K562 (cell line): Measurements from ENCODE around the gene MEFV. TPM values are rescaled to one million over a fixed set of nuclear protein-coding genes. Genes with fewer than 3 reads are reported as not detected.
A peak's percentile ranks its signal among the peaks of the same experiment; 100 is the strongest.

Experiments
- ATAC-seq: fragments of 200-7000 bp; cut with Tn5 transposase; 3 replicates; pipeline ENCODE4 v1.9.1; 2020; ENCODE audit warnings: moderate library complexity
- BruUV-seq: library from RNA; stranded (reverse); fragments of 400-500 nt; replicated peaks from 2 replicates; lab custom pipeline; 2021; lab: Mats Ljungman, UMichigan
- CTCF ChIA-PET: fragments of 300-600 bp; formaldehyde crosslinking; extraction: SDS; loops from one replicate; lab custom pipeline; 2021; ENCODE audit warnings: low intra/inter-chr PET ratio; lab: Yijun Ruan, JAX
- POLR2A ChIA-PET: fragments of 300-600, 350-650 bp; sonication (Branson Sonifier 250); formaldehyde crosslinking; extraction: SDS; loops from one replicate; lab custom pipeline; 2021; ENCODE audit warnings: antibody characterized with exemption, inconsistent platforms; lab: Yijun Ruan, JAX
- DNase-seq, 4 experiments: peaks; one replicate each; pipeline versions ENCODE4 v3.0.0 to v3.0.0-alpha.2; 2011 to 2018; ENCODE audit warnings: low spot score in 3 of 4, mixed read lengths in 3 of 4; ENCODE audit errors: extremely low read depth in 1 of 4
- FAIRE-seq: peaks from 2 replicates; lab custom pipeline; 2011; peaks lifted over from hg19 to GRCh38; lab: Jason Lieb, UNC
- H2AFZ ChIP-seq: 2 replicates; pipeline ENCODE4 v1.6.0; 2011; ENCODE audit warnings: low read depth, low read length, control low read depth, inconsistent platforms
- H3K27ac ChIP-seq: fragments of 200-600 bp; 3 replicates; pipeline ENCODE4 v1.8.0; 2011; ENCODE audit warnings: low read depth, mild to moderate bottlenecking, control low read depth, inconsistent platforms, low read length, moderate library complexity, mixed read lengths; ENCODE audit errors: extremely low read depth
- H3K27me3 ChIP-seq, 2 experiments: fragments of 300-600 bp in 1 of 2; 2 replicates in 1 of 2; 3 replicates in 1 of 2; pipeline versions ENCODE4 v1.6.0 to v1.8.0; 2011; ENCODE audit warnings: inconsistent platforms in 2 of 2, low read length in 2 of 2, mild to moderate bottlenecking in 1 of 2, mixed read lengths in 1 of 2, moderate library complexity in 1 of 2; ENCODE audit not compliant: control insufficient read depth in 2 of 2, insufficient read depth in 2 of 2
- H3K36me3 ChIP-seq: fragments of 300-600 bp; 3 replicates; pipeline ENCODE4 v1.8.0; 2011; ENCODE audit warnings: mild to moderate bottlenecking, low read length, inconsistent platforms; ENCODE audit not compliant: control insufficient read depth, insufficient read depth
- H3K4me1 ChIP-seq, 2 experiments: fragments of 200-600 bp in 1 of 2; replicated peaks in 1 of 2; 2 replicates in 1 of 2; 3 replicates in 1 of 2; pipeline versions ENCODE4 v1.5.1 to v1.8.0; 2011; ENCODE audit warnings: inconsistent platforms in 2 of 2, low read length in 2 of 2, mild to moderate bottlenecking in 1 of 2, mixed read lengths in 1 of 2, moderate library complexity in 1 of 2; ENCODE audit not compliant: control insufficient read depth in 2 of 2, insufficient read depth in 2 of 2
- H3K4me2 ChIP-seq: 2 replicates; pipeline ENCODE4 v1.6.1; 2011; ENCODE audit warnings: low read length, control low read depth, inconsistent platforms, mixed read lengths; ENCODE audit not compliant: insufficient read depth
- H3K4me3 ChIP-seq: fragments of 200-600 bp; sonication (generic), shearing (Covaris generic); 2 replicates; pipeline ENCODE4 v1.5.1; 2016; ENCODE audit warnings: control low read depth, inconsistent platforms
- H3K79me2 ChIP-seq: fragments of 200-600 bp; 3 replicates; pipeline ENCODE4 v1.8.0; 2011; ENCODE audit warnings: low read length, inconsistent platforms; ENCODE audit not compliant: control insufficient read depth, insufficient read depth
- H3K9ac ChIP-seq, 2 experiments: 2 replicates each; pipeline versions ENCODE4 v1.6.0 to v1.6.1; 2011; ENCODE audit warnings: low read depth in 2 of 2, low read length in 2 of 2, control low read depth in 1 of 2, inconsistent platforms in 1 of 2, mild to moderate bottlenecking in 1 of 2, mixed read lengths in 1 of 2; ENCODE audit not compliant: insufficient read depth in 1 of 2
- H3K9me1 ChIP-seq: one replicate; pipeline ENCODE4 v1.6.0; 2011; ENCODE audit warnings: inconsistent platforms, mild to moderate bottlenecking, low read length, moderate library complexity; ENCODE audit not compliant: control insufficient read depth, insufficient read depth
- H3K9me3 ChIP-seq: replicated peaks from 2 replicates; pipeline ENCODE4 v1.5.1; 2011; ENCODE audit warnings: low read depth, low read length, inconsistent platforms; ENCODE audit not compliant: control insufficient read depth, insufficient read depth
- H4K20me1 ChIP-seq: replicated peaks from 2 replicates; pipeline ENCODE4 v1.6.1; 2011; ENCODE audit warnings: low read length, inconsistent platforms, mixed read lengths; ENCODE audit not compliant: control insufficient read depth, insufficient read depth
- CBFA2T2 ChIP-seq: fragments of 450-650 bp; conservative IDR thresholded peaks from 2 replicates; pipeline ENCODE4 v1.6.1; 2017; ENCODE audit warnings: mild to moderate bottlenecking
- CEBPB ChIP-seq: fragments of 450-650 bp; IDR thresholded peaks from 2 replicates; pipeline ENCODE4 v1.6.1; 2016; ENCODE audit warnings: missing genetic modification characterization, missing compliant biosample characterization
- CEBPG ChIP-seq, 3 experiments: fragments of 200-800 bp in 1 of 3; sonication (Bioruptor generic) in 1 of 3; sonication (generic) in 1 of 3; formaldehyde crosslinking in 1 of 3; IDR thresholded peaks in 2 of 3; conservative IDR thresholded peaks in 1 of 3; 2 replicates each; pipeline versions ENCODE4 v1.6.1 to v1.8.0; 2016 to 2022; ENCODE audit warnings: missing compliant biosample characterization in 2 of 3, missing genetic modification characterization in 2 of 3, mild to moderate bottlenecking in 1 of 3, missing genetic modification reagents in 1 of 3
- CHD4 ChIP-seq: fragments of 200-600 bp; sonication (generic); IDR thresholded peaks from 3 replicates; pipeline ENCODE4 v1.6.1; 2012; ENCODE audit warnings: low read depth, mild to moderate bottlenecking, mixed read lengths, low read length, inconsistent platforms; ENCODE audit not compliant: insufficient read depth, insufficient replicate concordance, poor library complexity, severe bottlenecking
- HOXB6 ChIP-seq: fragments of 250-450 bp; sonication (Bioruptor Pico); IDR thresholded peaks from 2 replicates; pipeline ENCODE4 v1.5.1; 2022; ENCODE audit warnings: mild to moderate bottlenecking, borderline replicate concordance
- PML ChIP-seq: IDR thresholded peaks from 2 replicates; pipeline ENCODE4 v1.6.1; 2012; ENCODE audit warnings: low read length, inconsistent platforms
- POLR2B ChIP-seq: fragments of 450-650 bp; IDR thresholded peaks from 2 replicates; pipeline ENCODE4 v1.6.1; 2018; ENCODE audit warnings: low read depth; ENCODE audit not compliant: partially characterized antibody
- POLR2H ChIP-seq: IDR thresholded peaks from 2 replicates; pipeline ENCODE4 v1.6.1; 2016; ENCODE audit warnings: missing genetic modification characterization, low read depth, mild to moderate bottlenecking, control low read depth, missing compliant biosample characterization, moderate library complexity
- RBM25 ChIP-seq: fragments of 200-400 bp; formaldehyde crosslinking; IDR thresholded peaks from 2 replicates; pipeline ENCODE4 v1.6.1; 2018; ENCODE audit warnings: low read length, low read depth, moderate library complexity; ENCODE audit not compliant: severe bottlenecking
- SP2 ChIP-seq: IDR thresholded peaks from 2 replicates; pipeline ENCODE4 v1.6.1; 2011; ENCODE audit warnings: mild to moderate bottlenecking, low read depth, low read length, moderate library complexity; ENCODE audit not compliant: poor library complexity, severe bottlenecking; ENCODE audit errors: extremely low read depth
- XRCC4 ChIP-seq: IDR thresholded peaks from one replicate; pipeline ENCODE4 v1.6.1; 2011; ENCODE audit not compliant: insufficient read depth, insufficient read length; ENCODE audit errors: extremely low read depth
- ZNF134 ChIP-seq: fragments of 250-450 bp; sonication (Bioruptor Pico); conservative IDR thresholded peaks from 2 replicates; pipeline ENCODE4 v1.4.0; 2020
- ZNF197 ChIP-seq: fragments of 200-800 bp; sonication (Bioruptor generic); IDR thresholded peaks from 2 replicates; pipeline ENCODE4 v1.6.1; 2016; ENCODE audit warnings: low read depth, missing genetic modification characterization, missing compliant biosample characterization
- WGBS: fragments of 100-300 bp; shearing (Covaris generic); methylation state at CpG from one replicate; pipeline ENCODE4 v1.1.6; 2016; ENCODE audit warnings: low coverage, mixed read lengths; ENCODE audit not compliant: insufficient coverage; ENCODE audit errors: missing lambda C conversion rate; 5-methylcytosine and 5-hydroxymethylcytosine counted together
- in situ Hi-C: fragments of 300-500 bp; cut with MboI; formaldehyde crosslinking; loops from 4 replicates; pipeline ENCODE4 v1.15.0; 2018; ENCODE audit warnings: inconsistent platforms, mixed read lengths
- intact Hi-C: fragments of 100-400 bp; cut with micrococcal nuclease; formaldehyde crosslinking; loops from 2 replicates; pipeline ENCODE4 v1.14.2; 2022
- polyA plus RNA-seq, 8 experiments: library from polyadenylated mRNA; depleted of rRNA in 4 of 8; stranded (reverse) in 5 of 8; unstranded in 3 of 8; fragments of >200 nt; fragmentation: Nextera tagmentation in 2 of 8; fragmentation: Illumina TruSeq in 1 of 8; extraction: Ambion mirVana in 2 of 8; extraction: Trizol in 1 of 8; gene quantifications; 2 replicates each; pipeline versions ENCODE4 v1.2.1 to v1.2.3, GENCODE V29; 2011 to 2014; ENCODE audit warnings: inconsistent platforms in 1 of 8, missing spikeins in 1 of 8
- total RNA-seq, 7 experiments: library from RNA; depleted of rRNA in 6 of 7; stranded (reverse); fragments of >200 nt in 6 of 7; fragmentation: Illumina TruSeq in 2 of 7; extraction: Trizol in 2 of 7; gene quantifications; 2 replicates each; pipeline versions ENCODE4 v1.2.1 to v1.2.3, GENCODE V29; 2011 to 2021; ENCODE audit warnings: low replicate concordance in 1 of 7
- TF ChIP-seq, protein P1 (sequence below): sonication (generic); IDR thresholded peaks from 2 replicates; pipeline ENCODE4 v1.6.1; 2016

The MEFV gene
- total and polyA plus RNA-seq, 9 of the 15 experiments (the other 6 are each of a cell fraction or from before 2014, with no cell fraction given): 0.14 TPM; not detected in 8

GRCh38 chr16:3212567-3212966 lies 43.9 kb downstream of the MEFV start:
- ChIA-PET CTCF (no interaction called here), POLR2A (no interaction called here)
- ATAC-seq (no peak), FAIRE-seq (no peak), DNase-seq (no peak)
- Histone ChIP-seq H3K9ac (no peak overlapping the region), H4K20me1 (no peaks in the 10 kb centered on the region), H3K27ac (no peak overlapping the region), H3K9me1 (no peaks in the 10 kb centered on the region), H3K4me3 (no peak overlapping the region), H3K79me2 (no peaks in the 10 kb centered on the region), H3K4me1 (no peaks in the 10 kb centered on the region; a peak in 1 of 5 replicates), H3K27me3 (peaks cover 12 to 27% of the 10 kb centered on the region in 2 experiments), H3K36me3 (no peaks in the 10 kb centered on the region), H2AFZ (no peak overlapping the region), H3K4me2 (no peak overlapping the region), H3K9me3 (peaks cover under 1% of the 10 kb centered on the region; the same call in 1 of the 2 replicates)
- intact Hi-C loops: no loop called here
- no TSS peak for BruUV-seq
- in situ Hi-C loops: no loop called here
- TF ChIP-seq CHD4 (no peak), ZNF134 (CRISPR knock-in tag) (peak; percentile 85), SP2 (no peak), CEBPG (CRISPR knock-in tag; IDR thresholded peaks at IDR 0.05) (no peak), CEBPG (tag; conservative IDR thresholded peaks at IDR 0.05 in 1 of 2, IDR thresholded peaks at IDR 0.05 in 1 of 2) (no peak), POLR2H (tag) (no peak), HOXB6 (CRISPR knock-in tag) (no peak), PML (no peak), POLR2B (no peak), ZNF197 (no peak), XRCC4 (no peak), CEBPB (tag) (no peak), CBFA2T2 (no peak), RBM25 (peak; percentile 73)
- TF ChIP-seq, protein P1, sequence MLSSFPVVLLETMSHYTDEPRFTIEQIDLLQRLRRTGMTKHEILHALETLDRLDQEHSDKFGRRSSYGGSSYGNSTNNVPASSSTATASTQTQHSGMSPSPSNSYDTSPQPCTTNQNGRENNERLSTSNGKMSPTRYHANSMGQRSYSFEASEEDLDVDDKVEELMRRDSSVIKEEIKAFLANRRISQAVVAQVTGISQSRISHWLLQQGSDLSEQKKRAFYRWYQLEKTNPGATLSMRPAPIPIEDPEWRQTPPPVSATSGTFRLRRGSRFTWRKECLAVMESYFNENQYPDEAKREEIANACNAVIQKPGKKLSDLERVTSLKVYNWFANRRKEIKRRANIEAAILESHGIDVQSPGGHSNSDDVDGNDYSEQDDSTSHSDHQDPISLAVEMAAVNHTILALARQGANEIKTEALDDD: no peak
- WGBS: 0% methylated on average over 1 of the region's 1 CpG
